Measurements from ENCODE around the gene BABAM2.

Gene BABAM2

DNA sequence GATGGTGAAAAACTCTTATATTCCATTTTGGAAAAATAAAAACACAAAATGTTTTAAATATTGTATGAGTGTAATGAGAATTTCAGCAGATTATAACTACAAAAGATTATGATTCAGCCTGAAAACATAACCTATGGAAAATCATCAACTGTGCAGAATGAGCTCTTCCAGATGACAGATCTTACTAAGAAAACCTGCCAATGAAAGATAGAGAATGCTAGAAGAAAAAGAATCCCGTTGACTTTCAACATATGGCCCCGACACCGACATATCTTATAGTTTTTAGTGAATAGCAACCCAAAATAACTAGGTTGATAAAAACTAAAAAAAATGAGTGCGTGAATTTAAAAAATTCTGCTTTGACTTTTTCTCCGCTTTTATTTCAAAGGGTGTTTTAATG lies 178.0 kb downstream of the BABAM2 start:
- H3K9me3 ChIP-seq (ENCODE audit: insufficient read depth, low read length) = no peaks in the 10 kb centered on the region
- H3K4me2 ChIP-seq (ENCODE audit: low read depth, low read length, poor library complexity, severe bottlenecking) = no peak overlapping the region
- H3K36me3 ChIP-seq (ENCODE audit: low read length) = no peaks in the 10 kb centered on the region
- no peak overlapping the region for H3K9ac ChIP-seq (ENCODE audit: low read length)
- H3K27me3 ChIP-seq (ENCODE audit: low read length) = no peaks in the 10 kb centered on the region
- TF ChIP-seq, protein P1, sequence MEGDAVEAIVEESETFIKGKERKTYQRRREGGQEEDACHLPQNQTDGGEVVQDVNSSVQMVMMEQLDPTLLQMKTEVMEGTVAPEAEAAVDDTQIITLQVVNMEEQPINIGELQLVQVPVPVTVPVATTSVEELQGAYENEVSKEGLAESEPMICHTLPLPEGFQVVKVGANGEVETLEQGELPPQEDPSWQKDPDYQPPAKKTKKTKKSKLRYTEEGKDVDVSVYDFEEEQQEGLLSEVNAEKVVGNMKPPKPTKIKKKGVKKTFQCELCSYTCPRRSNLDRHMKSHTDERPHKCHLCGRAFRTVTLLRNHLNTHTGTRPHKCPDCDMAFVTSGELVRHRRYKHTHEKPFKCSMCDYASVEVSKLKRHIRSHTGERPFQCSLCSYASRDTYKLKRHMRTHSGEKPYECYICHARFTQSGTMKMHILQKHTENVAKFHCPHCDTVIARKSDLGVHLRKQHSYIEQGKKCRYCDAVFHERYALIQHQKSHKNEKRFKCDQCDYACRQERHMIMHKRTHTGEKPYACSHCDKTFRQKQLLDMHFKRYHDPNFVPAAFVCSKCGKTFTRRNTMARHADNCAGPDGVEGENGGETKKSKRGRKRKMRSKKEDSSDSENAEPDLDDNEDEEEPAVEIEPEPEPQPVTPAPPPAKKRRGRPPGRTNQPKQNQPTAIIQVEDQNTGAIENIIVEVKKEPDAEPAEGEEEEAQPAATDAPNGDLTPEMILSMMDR (IDR thresholded peaks at IDR 0.05; ENCODE audit: insufficient read depth, low read length, poor library complexity, severe bottlenecking) = no peak
- TF ChIP-seq EZH2phosphoT487 (conservative IDR thresholded peaks at IDR 0.05; ENCODE audit: low read length) = no peak
- no peaks in the 10 kb centered on the region for H3K79me2 ChIP-seq (ENCODE audit: insufficient read depth, low read length)
- H3K4me3 ChIP-seq (ENCODE audit: insufficient read depth, low read length, poor library complexity, severe bottlenecking) = no peak overlapping the region
- no peaks in the 10 kb centered on the region for H3K9me2 ChIP-seq (replicated peaks; ENCODE audit: insufficient read depth, low read length)
- H2AFZ ChIP-seq (ENCODE audit: low read depth, low read length, severe bottlenecking) = no peak overlapping the region
- no peaks in the 10 kb centered on the region for H3F3A ChIP-seq (ENCODE audit: insufficient read depth)
- 0 out of 2 replicates have a peak, but pooled peaks cover 4% of the 10 kb centered on the region for H4K20me1 ChIP-seq (ENCODE audit: low read depth, low read length)
- H3K27ac ChIP-seq (ENCODE audit: low read depth, low read length) = no peak overlapping the region

DNA sequence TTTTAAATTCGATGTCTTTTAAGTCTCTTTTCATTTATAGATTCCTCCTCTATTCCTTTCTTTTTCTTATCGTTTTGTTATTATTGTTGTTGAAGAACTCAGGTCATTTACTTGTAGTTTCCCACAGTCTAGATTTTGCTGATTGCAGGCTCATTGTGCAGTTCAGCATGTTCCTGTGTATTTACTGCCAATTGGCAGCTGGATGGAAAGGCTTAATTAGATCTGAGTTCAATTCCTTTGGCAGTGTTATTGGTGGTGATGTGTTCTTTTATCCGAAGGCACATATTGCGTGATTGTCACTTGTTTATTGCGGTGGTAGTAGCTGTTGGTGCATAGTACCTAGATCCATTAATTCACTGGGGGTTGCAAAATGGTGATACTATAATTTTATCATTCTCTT lies 180.7 kb downstream of the BABAM2 start:
- Histone ChIP-seq H3K9me3 (ENCODE audit: insufficient read depth, low read length) (no peaks in the 10 kb centered on the region), H2AFZ (ENCODE audit: low read depth, low read length, severe bottlenecking) (no peak overlapping the region), H3K9ac (ENCODE audit: low read length) (no peak overlapping the region), H3K36me3 (ENCODE audit: low read length) (no peaks in the 10 kb centered on the region), H3F3A (ENCODE audit: insufficient read depth) (no peaks in the 10 kb centered on the region), H3K27ac (ENCODE audit: low read depth, low read length) (no peak overlapping the region), H3K4me3 (ENCODE audit: insufficient read depth, low read length, poor library complexity, severe bottlenecking) (no peak overlapping the region), H3K9me2 (replicated peaks; ENCODE audit: insufficient read depth, low read length) (no peaks in the 10 kb centered on the region), H3K4me2 (ENCODE audit: low read depth, low read length, poor library complexity, severe bottlenecking) (no peak overlapping the region), H3K79me2 (ENCODE audit: insufficient read depth, low read length) (no peaks in the 10 kb centered on the region), H4K20me1 (ENCODE audit: low read depth, low read length) (0 out of 2 replicates have a peak, but pooled peaks cover 4% of the 10 kb centered on the region), H3K27me3 (ENCODE audit: low read length) (no peaks in the 10 kb centered on the region)
- no peak for TF ChIP-seq EZH2phosphoT487 (conservative IDR thresholded peaks at IDR 0.05; ENCODE audit: low read length)
- TF ChIP-seq, protein P1 (IDR thresholded peaks at IDR 0.05; ENCODE audit: insufficient read depth, low read length, poor library complexity, severe bottlenecking) = no peak

DNA sequence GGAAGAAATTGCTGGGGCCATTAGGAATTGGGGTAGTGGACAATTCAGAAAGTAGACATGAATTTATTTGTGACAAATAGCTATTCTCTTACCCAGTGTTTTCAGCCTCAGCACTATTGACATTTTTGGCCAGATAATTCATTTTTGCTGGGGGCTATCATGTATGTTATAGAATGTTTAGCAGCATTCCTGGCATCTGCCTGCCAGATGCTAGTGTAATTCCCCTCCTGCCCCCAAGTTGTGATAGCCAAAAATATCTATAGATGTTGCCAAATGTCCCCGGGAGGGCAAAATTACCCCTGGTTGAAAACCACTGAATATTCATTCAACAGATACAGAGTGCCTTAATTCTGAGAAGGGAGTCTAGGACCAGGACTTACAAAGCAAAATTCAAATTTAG lies 183.6 kb downstream of the BABAM2 start:
- no peaks in the 10 kb centered on the region for H3K36me3 ChIP-seq (ENCODE audit: low read length)
- TF ChIP-seq EZH2phosphoT487 (conservative IDR thresholded peaks at IDR 0.05; ENCODE audit: low read length) = no peak
- TF ChIP-seq, protein P1 (IDR thresholded peaks at IDR 0.05; ENCODE audit: insufficient read depth, low read length, poor library complexity, severe bottlenecking) = no peak

More for the DNA sequence above, 183.6 kb downstream of the BABAM2 start:
- no peak overlapping the region for H3K4me3 ChIP-seq (ENCODE audit: insufficient read depth, low read length, poor library complexity, severe bottlenecking)
- no peaks in the 10 kb centered on the region for H3K27me3 ChIP-seq (ENCODE audit: low read length)
- H3K27ac ChIP-seq (ENCODE audit: low read depth, low read length) = no peak overlapping the region
- H4K20me1 ChIP-seq (ENCODE audit: low read depth, low read length) = peaks cover 1% of the 10 kb centered on the region; the same call in 1 of the 2 replicates
- no peak overlapping the region for H2AFZ ChIP-seq (ENCODE audit: low read depth, low read length, severe bottlenecking)
- no peaks in the 10 kb centered on the region for H3K79me2 ChIP-seq (ENCODE audit: insufficient read depth, low read length)
- no peak overlapping the region for H3K9ac ChIP-seq (ENCODE audit: low read length)
- H3F3A ChIP-seq (ENCODE audit: insufficient read depth) = no peaks in the 10 kb centered on the region
- H3K9me2 ChIP-seq (replicated peaks; ENCODE audit: insufficient read depth, low read length) = no peaks in the 10 kb centered on the region
- H3K4me2 ChIP-seq (ENCODE audit: low read depth, low read length, poor library complexity, severe bottlenecking) = no peak overlapping the region
- H3K9me3 ChIP-seq (ENCODE audit: insufficient read depth, low read length) = no peaks in the 10 kb centered on the region

All from SU-DHL-6 (cell line).